RKO (cell line): Measurements from ENCODE around the gene GRIN2A.

Source experiments
- DNase-seq: peaks from one replicate; pipeline ENCODE4 v3.0.0-alpha.2; 2016; ENCODE audit warnings: low spot score

GRIN2A gene

GRCh38 chr16:9817586-9817985 is 364.6 kb downstream of the GRIN2A start:
- no peak for DNase-seq

DNA sequence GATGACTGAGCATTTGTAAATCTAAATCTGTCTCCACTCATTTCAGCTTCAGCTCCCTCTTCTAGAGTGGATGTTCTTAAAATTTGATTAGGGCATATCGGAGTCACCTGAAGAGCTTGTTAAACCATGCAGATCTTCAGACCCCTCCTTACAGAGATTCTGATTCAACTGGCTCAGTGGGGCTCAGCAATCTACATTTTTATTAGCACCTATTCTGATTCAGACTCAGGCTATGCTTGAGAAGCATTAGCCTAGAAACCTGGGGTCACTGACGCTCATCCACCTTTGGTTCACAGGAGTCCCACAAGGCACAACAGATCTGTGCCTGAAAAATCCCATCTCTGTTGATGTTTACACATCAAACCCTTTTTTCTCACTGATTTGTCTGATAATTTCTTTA is 365.6 kb downstream of the GRIN2A start:
- no peak for DNase-seq

GRCh38 chr16:9813665-9814064 is 368.6 kb downstream of the GRIN2A start:
- no peak for DNase-seq

DNA sequence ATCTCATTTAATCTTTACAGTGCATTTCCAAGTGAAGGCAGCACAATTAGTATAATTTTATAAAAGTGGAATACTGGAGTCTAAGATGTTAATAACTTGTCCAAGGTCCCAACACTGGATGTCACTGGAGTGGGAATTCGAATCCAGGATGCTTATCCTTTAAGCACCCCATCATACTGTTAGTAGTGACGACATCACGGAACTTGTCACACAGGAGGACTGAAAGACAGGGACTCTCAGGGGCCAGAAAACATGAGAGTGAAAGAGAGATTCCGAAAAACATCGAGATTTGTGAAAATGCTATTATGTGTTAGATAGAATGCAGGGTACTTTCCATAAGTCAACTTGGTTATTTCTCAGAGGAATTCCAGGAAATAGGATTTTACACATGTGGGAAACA is 374.0 kb downstream of the GRIN2A start:
- no peak for DNase-seq

- DNase-seq, result no peak
Measured at GRCh38 chr16:9807302-9807701, 374.9 kb downstream of the GRIN2A start.

DNA sequence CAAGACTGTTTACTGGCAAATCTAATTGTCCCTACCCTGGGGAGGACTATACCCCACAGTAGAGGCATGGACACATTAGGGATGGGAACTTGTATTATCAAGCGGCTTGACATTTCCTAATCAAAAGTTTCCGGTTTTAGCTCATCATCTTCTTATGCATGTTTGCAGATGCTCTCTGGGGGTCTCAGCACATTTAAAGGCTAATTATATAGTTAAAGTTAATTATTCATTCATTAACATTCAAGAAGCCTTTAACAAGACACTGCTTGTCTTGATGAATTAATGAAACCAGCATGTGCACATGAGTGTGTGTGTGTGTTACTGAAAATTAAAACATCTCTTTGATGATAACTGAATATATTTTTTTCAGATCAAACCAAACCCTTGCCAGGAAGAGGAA is 377.1 kb downstream of the GRIN2A start:
- DNase-seq, result no peak

- DNase-seq, result no peak
Measured at GRCh38 chr16:9802160-9802559, 380.1 kb downstream of the GRIN2A start.

DNA sequence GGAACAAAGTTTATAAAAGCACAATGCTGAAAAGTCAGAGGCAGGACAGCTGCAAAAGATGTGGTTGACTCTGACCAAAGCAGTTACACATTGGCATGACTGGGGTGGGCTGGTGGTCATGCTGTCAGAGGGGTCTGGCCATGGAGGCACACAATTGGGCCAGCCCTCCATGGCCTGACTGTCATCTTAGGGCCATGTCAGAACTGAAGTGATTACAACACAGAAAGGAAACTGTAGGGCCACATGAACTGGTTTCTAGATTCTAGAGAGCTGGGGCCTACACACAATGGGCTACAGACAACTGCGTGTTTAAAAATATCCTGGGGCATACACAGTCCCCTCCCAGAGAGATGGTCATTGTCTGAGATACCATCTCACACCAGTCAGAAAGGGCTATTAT is 380.6 kb downstream of the GRIN2A start:
- DNase-seq, result no peak

GRCh38 chr16:9800186-9800738 is 382.0 kb downstream of the GRIN2A start:
- no peak for DNase-seq

GRCh38 chr16:9798952-9799580 is 383.2 kb downstream of the GRIN2A start:
- DNase-seq, result no peak

- no peak for DNase-seq
Measured at GRCh38 chr16:9798474-9798873, 383.8 kb downstream of the GRIN2A start.

- peak; percentile 64 for DNase-seq
Measured at GRCh38 chr16:9797306-9797705, 384.9 kb downstream of the GRIN2A start.

DNA sequence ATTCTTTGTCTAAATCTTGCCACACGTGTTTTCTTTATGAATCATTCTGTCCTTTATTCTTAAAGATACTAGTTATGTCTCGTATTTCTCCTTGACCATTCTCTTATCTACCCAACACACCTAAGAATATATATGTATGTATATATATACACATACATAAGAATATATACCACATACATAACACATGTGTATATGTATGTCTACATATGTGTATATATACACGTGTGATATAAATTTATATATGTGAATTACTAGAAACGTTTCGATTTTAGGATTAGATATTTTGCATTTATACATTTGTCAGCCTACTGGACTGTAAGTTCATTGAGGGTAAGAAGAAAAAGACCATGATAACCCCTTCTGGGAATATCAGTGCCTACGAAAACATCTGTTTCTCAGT is 388.6 kb downstream of the GRIN2A start:
- no peak for DNase-seq

DNA sequence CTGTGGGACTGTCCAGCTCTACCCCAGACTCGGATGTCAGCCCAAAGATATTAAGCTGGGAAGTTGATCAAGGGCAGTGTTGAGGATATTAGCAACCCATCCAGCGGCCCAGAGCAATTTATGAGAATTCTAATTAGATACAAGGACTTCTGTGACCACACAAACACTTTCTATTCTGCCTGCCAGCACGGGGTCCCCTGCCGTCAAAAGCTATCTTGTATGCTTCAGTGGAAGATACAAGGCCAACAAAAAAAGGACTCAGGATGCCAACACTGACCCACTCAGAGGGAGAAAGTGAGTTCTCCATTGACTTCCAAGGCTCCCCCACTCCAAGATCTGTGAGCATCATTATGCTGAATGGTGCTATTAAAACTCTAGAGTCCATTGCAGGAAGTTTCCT is 390.7 kb downstream of the GRIN2A start:
- DNase-seq, result no peak

DNA sequence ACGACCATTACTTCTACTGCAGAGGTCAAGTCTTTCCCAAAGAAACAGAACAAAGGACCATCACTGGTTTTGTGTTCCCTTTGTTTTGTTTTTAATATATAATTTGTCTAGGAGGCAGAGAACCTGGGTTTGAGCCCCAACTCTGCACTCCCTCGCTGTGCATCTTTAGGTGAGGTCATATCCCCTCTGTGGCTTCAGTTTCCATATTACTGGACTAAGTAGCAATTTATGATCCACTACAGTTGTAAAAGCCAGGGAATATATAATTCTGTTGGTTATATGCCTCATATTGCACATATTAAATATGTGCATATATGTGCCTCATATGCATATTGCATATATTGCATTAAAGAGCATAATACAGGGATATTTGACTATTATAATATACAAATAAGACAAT is 392.0 kb downstream of the GRIN2A start:
- no peak for DNase-seq

GRCh38 chr16:9787717-9788116 is 394.5 kb downstream of the GRIN2A start:
- DNase-seq, result no peak

GRCh38 chr16:9780831-9781230 is 401.4 kb downstream of the GRIN2A start:
- DNase-seq, result no peak

DNA sequence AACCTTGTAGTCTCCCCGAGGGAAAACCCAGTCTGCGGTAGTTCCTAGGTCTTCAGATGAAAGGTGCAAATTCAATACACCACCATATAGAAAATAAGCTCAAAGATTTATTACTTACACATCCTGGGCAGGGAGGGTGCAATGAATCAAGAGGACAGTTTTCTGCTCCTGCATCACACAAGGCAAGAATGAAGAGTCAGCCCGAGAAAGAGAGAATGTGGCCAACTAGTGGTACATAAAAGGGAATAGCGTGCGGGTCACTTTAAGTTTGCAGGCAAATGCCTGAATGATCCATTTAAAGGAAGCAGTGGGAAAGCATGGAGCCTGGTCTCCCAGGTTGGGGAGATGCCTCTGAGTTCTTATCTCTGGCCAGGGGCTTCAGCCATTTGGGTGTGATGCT is 403.4 kb downstream of the GRIN2A start:
- DNase-seq, result no peak

GRCh38 chr16:9775998-9776397 is 406.2 kb downstream of the GRIN2A start:
- no peak for DNase-seq

DNA sequence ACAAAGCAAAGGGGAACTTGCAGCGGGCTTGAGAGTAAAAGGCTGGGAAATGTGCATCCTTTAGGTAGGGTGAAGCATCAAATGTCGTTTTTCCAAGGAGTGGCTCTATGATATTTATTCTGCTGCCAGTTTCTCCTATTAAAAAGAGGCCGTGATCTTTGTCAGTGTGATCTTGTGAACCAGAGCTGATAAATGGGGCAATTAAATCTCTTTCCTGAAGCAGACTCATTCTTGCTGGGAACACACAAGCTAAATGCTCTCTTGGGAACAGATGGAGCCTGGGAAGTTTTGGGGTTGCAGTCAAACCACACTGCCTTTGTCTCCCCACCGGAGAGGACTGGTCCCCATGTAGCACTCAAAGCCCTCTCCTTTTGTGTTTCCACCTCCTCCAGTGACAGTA is 408.9 kb downstream of the GRIN2A start:
- no peak for DNase-seq

GRCh38 chr16:9772526-9773225 is 409.6 kb downstream of the GRIN2A start:
- no peak for DNase-seq

GRCh38 chr16:9766891-9767290 is 415.3 kb downstream of the GRIN2A start:
- no peak for DNase-seq

DNA sequence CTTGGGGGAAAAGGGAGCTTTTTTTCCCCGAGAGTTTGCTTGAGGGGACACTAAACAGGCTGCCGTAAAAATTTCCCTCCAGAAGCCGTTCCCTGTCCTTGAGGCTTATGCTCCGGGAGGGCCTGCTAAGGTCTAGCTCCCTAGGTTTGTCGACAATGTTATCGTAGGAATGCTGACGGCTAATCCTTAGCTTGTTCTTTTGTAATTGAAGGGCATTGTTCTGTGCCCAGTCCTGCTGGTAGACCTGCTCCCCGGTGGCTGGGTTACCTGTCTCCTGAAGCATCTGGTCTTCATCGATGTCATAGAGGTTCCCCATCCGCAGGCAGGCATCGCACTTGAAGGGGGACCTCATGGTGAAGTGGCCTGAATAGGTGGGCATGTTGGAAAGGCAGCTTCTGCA is 418.7 kb downstream of the GRIN2A start:
- DNase-seq, result no peak

GRCh38 chr16:9761870-9762269 is 420.4 kb downstream of the GRIN2A start:
- DNase-seq, result no peak
